KMS-11 (cell line): ENCODE results near the gene PPP4R2.

Experiments
- H2AFZ ChIP-seq: fragments of 200-600 bp; sonication (generic); 2 replicates; pipeline ENCODE4 v1.6.1; 2016; ENCODE audit warnings: antibody characterized with exemption, mixed run types, low read depth
- H3K27ac ChIP-seq: fragments of 200-600 bp; sonication (generic); 2 replicates; pipeline ENCODE4 v1.6.1; 2016; ENCODE audit warnings: mild to moderate bottlenecking, mixed run types
- H3K27me3 ChIP-seq: fragments of 200-600 bp; sonication (generic); 2 replicates; pipeline ENCODE4 v1.6.1; 2017; ENCODE audit warnings: mild to moderate bottlenecking, low read depth, mixed run types, moderate library complexity; ENCODE audit not compliant: insufficient read depth
- H3K36me3 ChIP-seq: fragments of 200-600 bp; sonication (generic); 2 replicates; pipeline ENCODE4 v1.6.1; 2017; ENCODE audit warnings: mild to moderate bottlenecking, mixed run types; ENCODE audit not compliant: insufficient read depth
- H3K4me1 ChIP-seq: fragments of 200-600 bp; sonication (generic); 2 replicates; pipeline ENCODE4 v1.6.1; 2016; ENCODE audit warnings: mild to moderate bottlenecking, low read depth, mixed run types; ENCODE audit not compliant: poor library complexity, severe bottlenecking
- H3K4me2 ChIP-seq: fragments of 200-600 bp; sonication (generic); 2 replicates; pipeline ENCODE4 v1.7.0; 2016; ENCODE audit warnings: mild to moderate bottlenecking, mixed run types
- H3K4me3 ChIP-seq: fragments of 200-600 bp; sonication (generic); IDR thresholded peaks from 2 replicates; pipeline ENCODE4 v1.6.1; 2017; ENCODE audit warnings: low read depth, low read length, mixed read lengths; ENCODE audit not compliant: insufficient read depth
- H3K79me2 ChIP-seq: fragments of 200-600 bp; sonication (generic); 2 replicates; pipeline ENCODE4 v1.6.1; 2016; ENCODE audit warnings: low read depth, mixed run types; ENCODE audit not compliant: insufficient read depth
- H3K9ac ChIP-seq: fragments of 200-600 bp; sonication (generic); 2 replicates; pipeline ENCODE4 v1.6.1; 2016; ENCODE audit warnings: mild to moderate bottlenecking, mixed run types
- H4K20me1 ChIP-seq: fragments of 200-600 bp; sonication (generic); 2 replicates; pipeline ENCODE4 v1.6.1; 2016; ENCODE audit warnings: mild to moderate bottlenecking, mixed run types; ENCODE audit not compliant: insufficient read depth
- TF ChIP-seq, protein P1 (sequence below): fragments of 200-600 bp; sonication (generic); conservative IDR thresholded peaks from 2 replicates; pipeline ENCODE4 v1.6.1; 2017; ENCODE audit warnings: low read depth, mild to moderate bottlenecking, antibody characterized with exemption, low read length, moderate library complexity, mixed read lengths

PPP4R2 gene

DNA sequence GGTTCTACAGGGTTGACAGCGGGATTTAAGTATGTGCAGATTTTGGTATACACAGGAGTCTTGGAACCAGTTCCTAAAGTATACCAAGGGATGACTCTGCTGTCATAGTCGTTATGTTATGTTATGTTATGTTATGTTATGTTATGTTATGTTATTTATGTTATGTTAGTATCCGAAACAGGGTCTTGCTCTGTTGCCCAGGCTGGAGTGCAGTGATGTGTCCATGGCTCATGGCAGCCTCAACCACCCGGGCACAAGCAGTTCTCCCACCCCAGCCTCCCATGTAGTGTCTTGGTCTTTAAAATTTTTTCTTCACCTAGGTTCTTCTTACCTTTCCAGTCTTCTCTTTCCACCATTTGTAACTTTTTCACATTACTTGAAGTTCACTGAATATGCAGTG is 21.7 kb downstream of the PPP4R2 start:
- Histone ChIP-seq H3K36me3 (no peaks in the 10 kb centered on the region), H3K4me2 (no peak overlapping the region), H2AFZ (no peak overlapping the region), H3K4me1 (peaks cover 10% of the 10 kb centered on the region), H3K9ac (no peak overlapping the region), H3K79me2 (peaks cover 94% of the 10 kb centered on the region), H3K27ac (no peak overlapping the region), H3K27me3 (no peaks in the 10 kb centered on the region), H3K4me3 (no peak overlapping the region), H4K20me1 (0 out of 2 replicates have a peak, but pooled peaks cover 12% of the 10 kb centered on the region)
- TF ChIP-seq, protein P1, sequence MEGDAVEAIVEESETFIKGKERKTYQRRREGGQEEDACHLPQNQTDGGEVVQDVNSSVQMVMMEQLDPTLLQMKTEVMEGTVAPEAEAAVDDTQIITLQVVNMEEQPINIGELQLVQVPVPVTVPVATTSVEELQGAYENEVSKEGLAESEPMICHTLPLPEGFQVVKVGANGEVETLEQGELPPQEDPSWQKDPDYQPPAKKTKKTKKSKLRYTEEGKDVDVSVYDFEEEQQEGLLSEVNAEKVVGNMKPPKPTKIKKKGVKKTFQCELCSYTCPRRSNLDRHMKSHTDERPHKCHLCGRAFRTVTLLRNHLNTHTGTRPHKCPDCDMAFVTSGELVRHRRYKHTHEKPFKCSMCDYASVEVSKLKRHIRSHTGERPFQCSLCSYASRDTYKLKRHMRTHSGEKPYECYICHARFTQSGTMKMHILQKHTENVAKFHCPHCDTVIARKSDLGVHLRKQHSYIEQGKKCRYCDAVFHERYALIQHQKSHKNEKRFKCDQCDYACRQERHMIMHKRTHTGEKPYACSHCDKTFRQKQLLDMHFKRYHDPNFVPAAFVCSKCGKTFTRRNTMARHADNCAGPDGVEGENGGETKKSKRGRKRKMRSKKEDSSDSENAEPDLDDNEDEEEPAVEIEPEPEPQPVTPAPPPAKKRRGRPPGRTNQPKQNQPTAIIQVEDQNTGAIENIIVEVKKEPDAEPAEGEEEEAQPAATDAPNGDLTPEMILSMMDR = no peak

DNA sequence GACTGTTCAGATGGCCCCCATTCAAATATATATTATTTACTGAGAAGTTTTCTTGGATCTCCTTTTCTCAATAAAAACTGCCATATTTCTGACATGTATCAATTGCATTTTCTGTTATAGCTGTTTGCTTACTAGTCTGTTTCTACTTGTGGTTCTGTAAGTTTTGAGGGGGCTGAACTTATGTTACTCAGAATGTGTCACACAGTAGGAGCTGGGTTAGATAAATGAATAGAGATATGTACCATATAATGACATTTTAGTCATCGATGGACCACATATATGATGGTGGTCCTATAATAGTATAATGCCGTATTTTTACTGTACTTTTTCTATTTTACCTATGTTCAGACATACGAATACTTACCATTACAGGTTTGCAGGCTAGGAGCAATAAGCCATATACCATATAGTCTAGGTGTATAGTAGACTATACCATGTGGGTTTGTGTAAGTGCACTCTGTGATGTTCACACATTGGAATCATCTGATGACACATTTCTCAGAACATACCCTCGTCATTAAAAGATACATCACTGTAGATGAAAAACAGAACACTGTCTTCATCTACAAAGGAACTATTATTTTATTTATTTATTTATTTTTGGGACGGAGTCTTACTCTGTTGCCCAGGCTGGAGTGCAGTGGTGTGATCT is 22.3 kb downstream of the PPP4R2 start:
- no peak overlapping the region for H3K9ac ChIP-seq
- no peak overlapping the region for H3K4me3 ChIP-seq
- H3K79me2 ChIP-seq = peaks cover 93% of the 10 kb centered on the region
- no peak overlapping the region for H3K27ac ChIP-seq
- H3K27me3 ChIP-seq = no peaks in the 10 kb centered on the region
- H2AFZ ChIP-seq = no peak overlapping the region
- H3K4me2 ChIP-seq = no peak overlapping the region
- peaks cover 10% of the 10 kb centered on the region for H3K4me1 ChIP-seq
- no peaks in the 10 kb centered on the region for H3K36me3 ChIP-seq
- H4K20me1 ChIP-seq = 0 out of 2 replicates have a peak, but pooled peaks cover 12% of the 10 kb centered on the region
- TF ChIP-seq, protein P1 = no peak

DNA sequence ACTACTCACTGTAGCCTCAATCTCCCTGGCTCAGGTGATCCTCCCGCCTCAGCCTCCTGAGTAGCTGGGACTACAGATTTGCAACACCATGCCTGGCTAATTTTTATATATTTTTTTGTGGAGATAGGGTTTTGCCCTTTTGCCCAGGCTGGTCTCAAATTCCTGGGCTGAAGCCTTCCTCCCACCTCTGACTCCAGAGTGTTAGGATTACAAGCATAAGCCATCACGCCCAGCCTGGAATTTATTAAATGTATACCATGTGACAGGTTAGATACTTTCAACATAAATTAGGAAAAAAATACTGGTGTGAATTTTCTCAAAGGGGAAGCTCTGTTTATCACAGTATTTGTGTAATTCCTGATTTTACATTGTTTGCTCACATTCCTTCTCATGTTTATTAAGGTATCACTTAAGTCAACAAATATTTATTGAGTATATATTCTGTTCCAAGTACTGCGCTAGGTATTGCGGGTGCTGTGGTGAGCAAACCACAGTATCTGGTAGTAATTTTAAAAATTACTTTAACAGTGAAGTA is 24.8 kb downstream of the PPP4R2 start:
- H3K27ac ChIP-seq = no peak overlapping the region
- H3K4me1 ChIP-seq = peaks cover 5% of the 10 kb centered on the region
- no peaks in the 10 kb centered on the region for H3K36me3 ChIP-seq
- H3K4me2 ChIP-seq = no peak overlapping the region
- no peak overlapping the region for H3K4me3 ChIP-seq
- no peak overlapping the region for H3K9ac ChIP-seq
- TF ChIP-seq, protein P1 = no peak
- H4K20me1 ChIP-seq = 0 out of 2 replicates have a peak, but pooled peaks cover 12% of the 10 kb centered on the region
- no peaks in the 10 kb centered on the region for H3K27me3 ChIP-seq
- H2AFZ ChIP-seq = no peak overlapping the region
- peaks cover 94% of the 10 kb centered on the region for H3K79me2 ChIP-seq

DNA sequence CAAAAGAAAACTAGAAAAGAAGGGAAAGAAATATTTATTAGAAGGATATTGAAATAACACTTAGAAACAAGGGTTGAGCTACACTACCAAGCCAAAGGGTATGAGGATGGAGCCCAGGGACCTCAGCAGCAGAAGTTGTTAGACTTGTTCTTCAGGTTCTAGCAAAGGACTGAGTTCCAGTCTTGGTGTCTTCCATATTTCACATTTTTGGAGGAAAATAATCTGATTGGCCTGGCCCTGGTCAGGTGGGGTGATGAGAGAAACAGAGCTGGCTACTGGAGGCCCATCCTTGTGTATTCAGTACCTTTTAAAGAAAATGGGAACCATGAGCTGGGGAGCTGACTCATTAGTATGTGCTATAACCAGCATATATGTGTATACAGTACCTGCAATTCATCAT is 28.2 kb downstream of the PPP4R2 start:
- H3K27ac ChIP-seq = no peak overlapping the region
- no peaks in the 10 kb centered on the region for H3K36me3 ChIP-seq
- H3K4me2 ChIP-seq = no peak overlapping the region

More for the DNA sequence above, 28.2 kb downstream of the PPP4R2 start:
- Histone ChIP-seq H3K27me3 (no peaks in the 10 kb centered on the region), H3K79me2 (peaks cover 94% of the 10 kb centered on the region), H3K4me3 (no peak overlapping the region), H4K20me1 (peaks cover 20% of the 10 kb centered on the region; the same call in 1 of the 2 replicates), H3K9ac (no peak overlapping the region), H2AFZ (no peak overlapping the region), H3K4me1 (peaks cover 13% of the 10 kb centered on the region)
- TF ChIP-seq, protein P1 = no peak
